AG20443 (cell line): ENCODE measurements around the gene ARHGEF7.

ENCODE experiments used
- DNase-seq: peaks from one replicate; pipeline ENCODE4 v3.0.0; 2012; ENCODE audit warnings: low spot score, mixed read lengths

Gene ARHGEF7

GRCh38 chr13:111326621-111326965, 211.5 kb downstream of the ARHGEF7 start:
- DNase-seq, result no peak

GRCh38 chr13:111326981-111327642, 212.0 kb downstream of the ARHGEF7 start:
- DNase-seq, result no peak

- DNase-seq, result no peak
These were observed 212.8 kb downstream of the ARHGEF7 start for GRCh38 chr13:111327730-111328573.

- no peak for DNase-seq
These were observed 213.7 kb downstream of the ARHGEF7 start for GRCh38 chr13:111328574-111329410.

- DNase-seq, result no peak
These were observed 214.5 kb downstream of the ARHGEF7 start for GRCh38 chr13:111329641-111330040.

GRCh38 chr13:111330066-111330610, 215.0 kb downstream of the ARHGEF7 start:
- peak; percentile 4 for DNase-seq

GRCh38 chr13:111335298-111335697, 220.2 kb downstream of the ARHGEF7 start:
- DNase-seq, result no peak

GRCh38 chr13:111336666-111337065, 221.6 kb downstream of the ARHGEF7 start:
- peak; percentile 6 for DNase-seq

- peak; percentile 89 for DNase-seq
These were observed 222.1 kb downstream of the ARHGEF7 start for GRCh38 chr13:111337206-111337605.

GRCh38 chr13:111337741-111338140, 222.6 kb downstream of the ARHGEF7 start:
- DNase-seq, result peak; percentile 6

- peak; percentile 3 for DNase-seq
These were observed 223.7 kb downstream of the ARHGEF7 start for GRCh38 chr13:111338841-111339240.

GRCh38 chr13:111339366-111340143, 224.4 kb downstream of the ARHGEF7 start:
- peak; percentile 3 for DNase-seq

- DNase-seq, result peak; percentile 4
These were observed 226.8 kb downstream of the ARHGEF7 start for GRCh38 chr13:111341886-111342285.

- no peak for DNase-seq
These were observed 227.6 kb downstream of the ARHGEF7 start for GRCh38 chr13:111342721-111343120.

GRCh38 chr13:111343186-111343805, 228.2 kb downstream of the ARHGEF7 start:
- DNase-seq, result no peak

GRCh38 chr13:111344471-111345191, 229.5 kb downstream of the ARHGEF7 start:
- peak; percentile 67 for DNase-seq

GRCh38 chr13:111345682-111346081, 230.6 kb downstream of the ARHGEF7 start:
- DNase-seq, result peak; percentile 1

GRCh38 chr13:111346101-111346680, 231.1 kb downstream of the ARHGEF7 start:
- DNase-seq, result peak; percentile 7

- DNase-seq, result no peak
These were observed 232.3 kb downstream of the ARHGEF7 start for GRCh38 chr13:111347438-111347837.

- DNase-seq, result no peak
These were observed 238.4 kb downstream of the ARHGEF7 start for GRCh38 chr13:111353508-111353907.
